SU-DHL-6 (cell line): ENCODE results near the gene IL17RE.

ENCODE experiments used
- H2AFZ ChIP-seq: fragments of 200-600 bp; sonication (generic); 2 replicates; pipeline ENCODE4 v1.6.1; 2014; ENCODE audit warnings: low read depth, mild to moderate bottlenecking, moderate library complexity, mixed read lengths, antibody characterized with exemption, low read length; ENCODE audit not compliant: severe bottlenecking
- H3F3A ChIP-seq: fragments of 200-600 bp; shearing (Covaris generic); 2 replicates; pipeline ENCODE4 v1.6.0; 2016; ENCODE audit warnings: antibody characterized with exemption, mild to moderate bottlenecking; ENCODE audit not compliant: insufficient read depth
- H3K27ac ChIP-seq: fragments of 200-600 bp; sonication (generic); 2 replicates; pipeline ENCODE4 v1.5.1; 2016; ENCODE audit warnings: low read depth, mild to moderate bottlenecking, low read length, moderate library complexity, mixed read lengths
- H3K27me3 ChIP-seq: fragments of 200-600 bp; sonication (generic), shearing (Covaris generic); 2 replicates; pipeline ENCODE4 v1.6.0; 2014; ENCODE audit warnings: mild to moderate bottlenecking, low read length
- H3K36me3 ChIP-seq: fragments of 200-600 bp; sonication (generic); 2 replicates; pipeline ENCODE4 v1.6.1; 2014; ENCODE audit warnings: mild to moderate bottlenecking, low read length, mixed read lengths
- H3K4me2 ChIP-seq: fragments of 300-600, 200-600 bp; shearing (Covaris generic), sonication (generic); 2 replicates; pipeline ENCODE4 v1.6.0; 2014; ENCODE audit warnings: low read length, low read depth, mild to moderate bottlenecking; ENCODE audit not compliant: poor library complexity, severe bottlenecking
- H3K4me3 ChIP-seq: fragments of 200-600 bp; sonication (generic); 2 replicates; pipeline ENCODE4 v1.5.1; 2014; ENCODE audit warnings: antibody characterized with exemption, low read length, mild to moderate bottlenecking, mixed read lengths; ENCODE audit not compliant: insufficient read depth, poor library complexity, severe bottlenecking
- H3K79me2 ChIP-seq: fragments of 200-600 bp; sonication (generic); 2 replicates; pipeline ENCODE4 v1.6.1; 2014; ENCODE audit warnings: mild to moderate bottlenecking, low read length, moderate library complexity; ENCODE audit not compliant: insufficient read depth
- H3K9ac ChIP-seq: fragments of 200-600 bp; sonication (generic); 2 replicates; pipeline ENCODE4 v1.7.0; 2014; ENCODE audit warnings: mild to moderate bottlenecking, low read length
- H3K9me2 ChIP-seq: fragments of 200-600 bp; sonication (generic); replicated peaks from 2 replicates; pipeline ENCODE4 v1.6.1; 2014; ENCODE audit warnings: low read length; ENCODE audit not compliant: insufficient read depth
- H3K9me3 ChIP-seq: fragments of 200-600 bp; sonication (generic); 2 replicates; pipeline ENCODE4 v1.6.1; 2014; ENCODE audit warnings: low read length, mixed read lengths; ENCODE audit not compliant: insufficient read depth
- H4K20me1 ChIP-seq: fragments of 200-600 bp; sonication (generic); 2 replicates; pipeline ENCODE4 v1.6.1; 2014; ENCODE audit warnings: low read depth, mild to moderate bottlenecking, antibody characterized with exemption, low read length, moderate library complexity, mixed read lengths
- EZH2phosphoT487 ChIP-seq: fragments of 200-600 bp; sonication (generic), shearing (Covaris generic); conservative IDR thresholded peaks from 2 replicates; pipeline ENCODE4 v1.6.1; 2018; ENCODE audit warnings: mild to moderate bottlenecking, antibody characterized with exemption, low read length, moderate library complexity, mixed read lengths
- TF ChIP-seq, protein P1 (sequence below): fragments of 200-600 bp; sonication (generic); IDR thresholded peaks from one replicate; pipeline ENCODE4 v1.5.1; 2017; ENCODE audit warnings: antibody characterized with exemption, mild to moderate bottlenecking, low read length, moderate library complexity; ENCODE audit not compliant: insufficient read depth, poor library complexity, severe bottlenecking

The IL17RE gene

DNA sequence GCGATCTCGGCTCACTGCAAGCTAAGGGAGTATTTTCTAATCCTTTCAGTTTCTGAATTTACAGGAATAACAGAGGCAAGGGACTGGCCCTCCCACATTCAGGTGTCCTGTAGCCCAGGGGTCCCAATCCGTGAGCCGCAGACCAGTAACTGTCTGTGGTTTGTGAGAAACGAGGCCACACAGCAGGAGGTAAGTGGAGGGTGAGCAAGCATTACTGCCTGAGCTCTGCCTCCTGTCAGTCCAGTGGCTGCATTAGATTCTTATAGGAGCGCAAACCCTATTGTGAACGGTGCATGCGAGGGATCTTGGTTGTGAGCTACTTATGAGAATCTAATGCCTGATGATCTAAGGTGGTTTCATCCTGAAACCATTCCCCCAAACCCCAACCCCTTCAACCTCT, 9.2 kb downstream of the IL17RE start:
- Histone ChIP-seq H3K36me3 (no peaks in the 10 kb centered on the region), H3K27me3 (no peaks in the 10 kb centered on the region), H4K20me1 (no peaks in the 10 kb centered on the region), H3K9me3 (no peaks in the 10 kb centered on the region), H3F3A (no peaks in the 10 kb centered on the region), H3K9me2 (no peaks in the 10 kb centered on the region), H3K79me2 (no peaks in the 10 kb centered on the region), H3K9ac (no peak overlapping the region), H2AFZ (no peak overlapping the region), H3K4me2 (no peak overlapping the region), H3K27ac (no peak overlapping the region), H3K4me3 (no peak overlapping the region)
- no peak for TF ChIP-seq EZH2phosphoT487
- TF ChIP-seq, protein P1, sequence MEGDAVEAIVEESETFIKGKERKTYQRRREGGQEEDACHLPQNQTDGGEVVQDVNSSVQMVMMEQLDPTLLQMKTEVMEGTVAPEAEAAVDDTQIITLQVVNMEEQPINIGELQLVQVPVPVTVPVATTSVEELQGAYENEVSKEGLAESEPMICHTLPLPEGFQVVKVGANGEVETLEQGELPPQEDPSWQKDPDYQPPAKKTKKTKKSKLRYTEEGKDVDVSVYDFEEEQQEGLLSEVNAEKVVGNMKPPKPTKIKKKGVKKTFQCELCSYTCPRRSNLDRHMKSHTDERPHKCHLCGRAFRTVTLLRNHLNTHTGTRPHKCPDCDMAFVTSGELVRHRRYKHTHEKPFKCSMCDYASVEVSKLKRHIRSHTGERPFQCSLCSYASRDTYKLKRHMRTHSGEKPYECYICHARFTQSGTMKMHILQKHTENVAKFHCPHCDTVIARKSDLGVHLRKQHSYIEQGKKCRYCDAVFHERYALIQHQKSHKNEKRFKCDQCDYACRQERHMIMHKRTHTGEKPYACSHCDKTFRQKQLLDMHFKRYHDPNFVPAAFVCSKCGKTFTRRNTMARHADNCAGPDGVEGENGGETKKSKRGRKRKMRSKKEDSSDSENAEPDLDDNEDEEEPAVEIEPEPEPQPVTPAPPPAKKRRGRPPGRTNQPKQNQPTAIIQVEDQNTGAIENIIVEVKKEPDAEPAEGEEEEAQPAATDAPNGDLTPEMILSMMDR = no peak

GRCh38 chr3:9912294-9912935, 9.8 kb downstream of the IL17RE start:
- Histone ChIP-seq H3K27me3 (no peaks in the 10 kb centered on the region), H3K9me2 (no peaks in the 10 kb centered on the region), H3K9me3 (no peaks in the 10 kb centered on the region), H3F3A (no peaks in the 10 kb centered on the region), H3K27ac (no peak overlapping the region), H3K36me3 (no peaks in the 10 kb centered on the region), H3K4me3 (no peak overlapping the region), H2AFZ (no peak overlapping the region), H3K4me2 (no peak overlapping the region), H4K20me1 (no peaks in the 10 kb centered on the region), H3K9ac (no peak overlapping the region), H3K79me2 (no peaks in the 10 kb centered on the region)
- no peak for TF ChIP-seq EZH2phosphoT487

GRCh38 chr3:9913601-9914000, 11.0 kb downstream of the IL17RE start:
- Histone ChIP-seq H3K9ac (no peak overlapping the region), H3K9me2 (no peaks in the 10 kb centered on the region), H3K27ac (no peak overlapping the region), H3K36me3 (no peaks in the 10 kb centered on the region), H3K4me2 (no peak overlapping the region), H3F3A (no peaks in the 10 kb centered on the region), H3K9me3 (no peaks in the 10 kb centered on the region), H2AFZ (no peak overlapping the region), H4K20me1 (no peaks in the 10 kb centered on the region), H3K79me2 (no peaks in the 10 kb centered on the region), H3K27me3 (no peaks in the 10 kb centered on the region), H3K4me3 (no peak overlapping the region)
- TF ChIP-seq, protein P1 = no peak
- no peak for TF ChIP-seq EZH2phosphoT487

- no peaks in the 10 kb centered on the region for H3K79me2 ChIP-seq
- no peak overlapping the region for H3K9ac ChIP-seq
- no peaks in the 10 kb centered on the region for H3K36me3 ChIP-seq
- no peaks in the 10 kb centered on the region for H4K20me1 ChIP-seq
- no peak for TF ChIP-seq EZH2phosphoT487
- TF ChIP-seq, protein P1 = no peak
- no peak overlapping the region for H3K4me2 ChIP-seq
- H3K27ac ChIP-seq = no peak overlapping the region
- no peak overlapping the region for H2AFZ ChIP-seq
- H3K4me3 ChIP-seq = no peak overlapping the region
- no peaks in the 10 kb centered on the region for H3K9me2 ChIP-seq
- H3K27me3 ChIP-seq = no peaks in the 10 kb centered on the region
- H3F3A ChIP-seq = no peaks in the 10 kb centered on the region
- no peaks in the 10 kb centered on the region for H3K9me3 ChIP-seq
Measured at GRCh38 chr3:9914011-9914410, 11.4 kb downstream of the IL17RE start.
